GM18502 (cell line): ENCODE measurements around the gene CACNB2.
"Not testable (repeated sequence)": the region's sequence is repeated elsewhere in the genome, so short reads cannot be mapped to it uniquely, and the experiment has no call there.

ENCODE experiments used
- ATAC-seq: cut with Tn5 transposase; IDR thresholded peaks from one replicate; pipeline ENCODE4 v1.9.1; 2021; ENCODE audit warnings: mild to moderate bottlenecking; ENCODE audit not compliant: unreplicated experiment, poor library complexity

CACNB2 gene

GRCh38 chr10:18582803-18583202, 442.6 kb downstream of the CACNB2 start:
- peak; percentile 46 for ATAC-seq

DNA sequence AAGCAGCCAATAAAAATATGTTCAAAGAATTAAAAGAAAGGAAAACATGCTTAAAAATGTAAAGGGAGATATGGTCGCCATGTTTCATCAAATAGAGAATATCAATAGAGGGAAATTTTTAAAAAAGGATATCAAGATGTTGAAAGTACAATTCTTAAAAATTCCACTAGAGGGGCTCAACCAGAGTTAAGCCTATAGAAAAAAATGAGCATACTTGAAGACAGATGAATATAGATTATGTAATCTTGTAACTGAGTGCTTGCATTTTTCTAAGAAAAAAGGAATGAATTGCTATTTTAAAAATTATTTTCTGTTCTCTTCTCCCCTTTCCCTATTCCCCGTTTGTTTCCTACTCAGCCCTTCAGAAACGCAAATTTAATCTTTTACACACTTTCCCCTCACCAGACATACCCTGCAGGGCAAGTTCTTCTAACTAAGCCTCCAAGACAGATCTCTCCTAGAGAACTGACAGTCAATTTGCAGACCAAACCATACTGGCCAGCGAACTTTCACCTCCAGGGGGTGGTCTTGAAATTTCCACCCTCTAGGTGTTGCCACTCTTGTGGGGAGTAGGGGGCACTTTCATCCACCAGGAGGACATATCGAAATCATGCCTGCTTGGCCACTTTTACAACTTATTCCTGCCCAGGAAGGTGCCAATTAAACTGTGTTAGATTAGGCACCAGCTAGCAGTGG, 443.5 kb downstream of the CACNB2 start:
- no peak for ATAC-seq

- ATAC-seq = not testable (repeated sequence)
Measured at GRCh38 chr10:18586637-18587036, 446.4 kb downstream of the CACNB2 start.

DNA sequence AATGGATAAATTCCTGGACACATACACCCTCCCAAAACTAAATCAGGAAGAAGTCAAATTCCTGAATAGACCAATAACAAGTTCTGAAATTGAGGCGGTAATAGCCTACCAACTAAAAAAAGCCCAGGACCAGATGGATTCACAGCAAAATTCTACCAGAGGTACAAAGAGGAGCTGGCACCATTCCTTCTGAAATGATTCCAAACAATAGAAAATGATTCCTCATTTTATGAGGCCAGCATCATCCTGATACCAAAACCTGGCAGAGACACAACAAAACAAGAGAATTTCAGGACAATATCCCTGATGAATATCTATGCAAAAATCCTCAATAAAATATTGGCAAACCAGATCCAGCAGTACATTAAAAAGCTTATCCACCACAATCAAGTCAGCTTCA, 450.9 kb downstream of the CACNB2 start:
- not testable (repeated sequence) for ATAC-seq
